IPS-20b (cell line): ENCODE results near the gene RCOR3.
"Not testable (repeated sequence)": the region's sequence is repeated elsewhere in the genome, so short reads cannot be mapped to it uniquely, and the experiment has no call there.

Source experiments
- H3K27ac ChIP-seq: one replicate; pipeline ENCODE4 v1.5.1; 2013; ENCODE audit warnings: low read length
- H3K27me3 ChIP-seq: 2 replicates; pipeline ENCODE4 v1.6.1; 2013; ENCODE audit warnings: mild to moderate bottlenecking, low read length, inconsistent platforms; ENCODE audit not compliant: insufficient read depth
- H3K36me3 ChIP-seq: 2 replicates; pipeline ENCODE4 v1.6.1; 2013; ENCODE audit warnings: low read depth, mild to moderate bottlenecking, inconsistent platforms, low read length, moderate library complexity; ENCODE audit not compliant: insufficient read depth
- H3K4me1 ChIP-seq: 2 replicates; pipeline ENCODE4 v1.6.1; 2013; ENCODE audit warnings: mild to moderate bottlenecking, control low read depth, inconsistent platforms, low read length, moderate library complexity; ENCODE audit not compliant: insufficient read depth
- H3K4me3 ChIP-seq: 2 replicates; pipeline ENCODE4 v1.5.1; 2013; ENCODE audit warnings: mild to moderate bottlenecking, low read length, inconsistent platforms
- H3K9ac ChIP-seq: 2 replicates; pipeline ENCODE4 v1.6.1; 2013; ENCODE audit warnings: low read depth, mild to moderate bottlenecking, inconsistent platforms, low read length, moderate library complexity
- H3K9me3 ChIP-seq: 2 replicates; pipeline ENCODE4 v1.6.1; 2013; ENCODE audit warnings: mild to moderate bottlenecking, low read depth, low read length, inconsistent platforms; ENCODE audit not compliant: insufficient read depth

RCOR3 gene

GRCh38 chr1:211258756-211259637, at the start of gene RCOR3:
TSS of gene RCOR3 (plus strand) at chr1:211259366. CDS start at chr1:211259561, 195 bp downstream.
- peak within 1 kb of the TSS; percentile 96 for H3K27ac ChIP-seq
- H3K27me3 ChIP-seq: no peaks in the 10 kb centered on the region
- peaks cover 23% of the 10 kb centered on the region; the same call in 1 of the 2 replicates for H3K4me1 ChIP-seq
- H3K4me3 ChIP-seq: peak within 1 kb of the TSS; percentile 87
- no peaks in the 10 kb centered on the region for H3K9me3 ChIP-seq
- peaks cover 13% of the 10 kb centered on the region for H3K36me3 ChIP-seq
- peak within 1 kb of the TSS; percentile 96 for H3K9ac ChIP-seq

- H3K27me3 ChIP-seq: no peaks in the 10 kb centered on the region
- H3K27ac ChIP-seq: no peak overlapping the region
- H3K9ac ChIP-seq: no peak overlapping the region
- H3K4me1 ChIP-seq: no peaks in the 10 kb centered on the region
- no peaks in the 10 kb centered on the region for H3K9me3 ChIP-seq
- H3K36me3 ChIP-seq: no peaks in the 10 kb centered on the region
- no peak overlapping the region for H3K4me3 ChIP-seq
These were observed 49.1 kb upstream of the RCOR3 start for GRCh38 chr1:211210052-211210451.

- Histone ChIP-seq H3K27ac (no peak overlapping the region), H3K9ac (no peak overlapping the region), H3K36me3 (no peaks in the 10 kb centered on the region), H3K4me3 (no peak overlapping the region), H3K27me3 (no peaks in the 10 kb centered on the region), H3K9me3 (no peaks in the 10 kb centered on the region), H3K4me1 (no peaks in the 10 kb centered on the region)
These were observed 48.2 kb upstream of the RCOR3 start for GRCh38 chr1:211210965-211211364.

- no peaks in the 10 kb centered on the region for H3K36me3 ChIP-seq
- H3K9ac ChIP-seq: no peak overlapping the region
- no peaks in the 10 kb centered on the region for H3K4me1 ChIP-seq
These were observed 45.5 kb upstream of the RCOR3 start for GRCh38 chr1:211213702-211214101.

GRCh38 chr1:211215577-211215976, 43.6 kb upstream of the RCOR3 start:
- Histone ChIP-seq H3K27me3 (no peaks in the 10 kb centered on the region), H3K9ac (no peak overlapping the region), H3K27ac (no peak overlapping the region), H3K36me3 (no peaks in the 10 kb centered on the region), H3K9me3 (no peaks in the 10 kb centered on the region), H3K4me1 (no peaks in the 10 kb centered on the region), H3K4me3 (no peak overlapping the region)

More at GRCh38 chr1:211213702-211214101, 45.5 kb upstream of the RCOR3 start:
- Histone ChIP-seq H3K27ac (no peak overlapping the region), H3K9me3 (no peaks in the 10 kb centered on the region), H3K4me3 (no peak overlapping the region), H3K27me3 (no peaks in the 10 kb centered on the region)

- Histone ChIP-seq H3K4me1 (no peaks in the 10 kb centered on the region), H3K9ac (no peak overlapping the region), H3K36me3 (no peaks in the 10 kb centered on the region), H3K9me3 (no peaks in the 10 kb centered on the region), H3K4me3 (no peak overlapping the region), H3K27ac (no peak overlapping the region), H3K27me3 (no peaks in the 10 kb centered on the region)
These were observed 41.8 kb upstream of the RCOR3 start for GRCh38 chr1:211217392-211217791.

- not testable (repeated sequence) for H3K9ac ChIP-seq, H3K9me3 ChIP-seq, H3K4me3 ChIP-seq, H3K27me3 ChIP-seq, H3K27ac ChIP-seq, H3K4me1 ChIP-seq, H3K36me3 ChIP-seq
These were observed 36.5 kb upstream of the RCOR3 start for GRCh38 chr1:211222469-211223234.

- H3K27ac ChIP-seq, H3K4me1 ChIP-seq, H3K9me3 ChIP-seq, H3K36me3 ChIP-seq, H3K27me3 ChIP-seq, H3K9ac ChIP-seq, H3K4me3 ChIP-seq: not testable (repeated sequence)
These were observed 30.4 kb upstream of the RCOR3 start for GRCh38 chr1:211228573-211229364.

- H3K9me3 ChIP-seq: no peaks in the 10 kb centered on the region
- H3K4me3 ChIP-seq: no peak overlapping the region
- no peaks in the 10 kb centered on the region for H3K36me3 ChIP-seq
- no peak overlapping the region for H3K27ac ChIP-seq
- no peaks in the 10 kb centered on the region for H3K27me3 ChIP-seq
- H3K4me1 ChIP-seq: no peaks in the 10 kb centered on the region
- H3K9ac ChIP-seq: no peak overlapping the region
These were observed 29.8 kb upstream of the RCOR3 start for GRCh38 chr1:211229365-211229759.

GRCh38 chr1:211231873-211232272, 27.3 kb upstream of the RCOR3 start:
- no peak overlapping the region for H3K27ac ChIP-seq

GRCh38 chr1:211236633-211237320, 22.4 kb upstream of the RCOR3 start:
- H3K4me1 ChIP-seq: no peaks in the 10 kb centered on the region
- H3K36me3 ChIP-seq: no peaks in the 10 kb centered on the region
- H3K9me3 ChIP-seq: no peaks in the 10 kb centered on the region
- no peaks in the 10 kb centered on the region for H3K27me3 ChIP-seq
- H3K9ac ChIP-seq: no peak overlapping the region
- H3K27ac ChIP-seq: no peak overlapping the region
- no peak overlapping the region for H3K4me3 ChIP-seq

More at GRCh38 chr1:211231873-211232272, 27.3 kb upstream of the RCOR3 start:
- H3K36me3 ChIP-seq: no peaks in the 10 kb centered on the region
- H3K9ac ChIP-seq: no peak overlapping the region
- H3K4me3 ChIP-seq: no peak overlapping the region
- H3K27me3 ChIP-seq: no peaks in the 10 kb centered on the region
- no peaks in the 10 kb centered on the region for H3K9me3 ChIP-seq
- H3K4me1 ChIP-seq: no peaks in the 10 kb centered on the region
